ENCODE measurements around the gene APOL1.

Gene APOL1

DNA sequence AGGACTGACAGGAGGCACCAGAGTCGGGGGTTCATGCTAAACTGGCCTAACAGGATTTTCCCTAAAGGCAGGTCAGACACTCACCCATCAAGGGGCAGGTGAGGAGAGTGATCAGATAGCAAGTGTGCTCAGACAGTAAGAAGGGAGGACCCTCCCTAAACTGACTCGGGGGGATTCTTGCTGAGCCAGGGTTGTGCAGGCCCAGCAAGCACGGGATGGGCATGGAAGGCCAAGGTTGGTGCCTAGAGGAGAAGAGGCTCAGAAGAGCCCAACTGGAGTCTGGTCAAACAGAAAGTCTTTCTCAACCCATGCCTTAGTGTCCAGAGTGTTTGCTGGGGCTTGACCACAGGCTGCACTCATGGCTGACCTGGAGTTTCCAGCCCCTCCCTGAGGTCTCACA, 6.2 kb upstream of the APOL1 start:
- TF ChIP-seq EP300 (IDR thresholded peaks at IDR 0.05; ENCODE audit: borderline replicate concordance), result no peak
- no peak for TF ChIP-seq YY1 (IDR thresholded peaks at IDR 0.05; ENCODE audit: low read depth)
- TF ChIP-seq REST (IDR thresholded peaks at IDR 0.05; ENCODE audit: low read depth), result no peak
- TF ChIP-seq EGR1 (IDR thresholded peaks at IDR 0.05), result no peak
- TF ChIP-seq TEAD4 (IDR thresholded peaks at IDR 0.05), result no peak
- TF ChIP-seq NFIC (IDR thresholded peaks at IDR 0.05), result no peak
- TF ChIP-seq TAF1 (IDR thresholded peaks at IDR 0.05; ENCODE audit: low read depth), result no peak
- TF ChIP-seq, protein P1, sequence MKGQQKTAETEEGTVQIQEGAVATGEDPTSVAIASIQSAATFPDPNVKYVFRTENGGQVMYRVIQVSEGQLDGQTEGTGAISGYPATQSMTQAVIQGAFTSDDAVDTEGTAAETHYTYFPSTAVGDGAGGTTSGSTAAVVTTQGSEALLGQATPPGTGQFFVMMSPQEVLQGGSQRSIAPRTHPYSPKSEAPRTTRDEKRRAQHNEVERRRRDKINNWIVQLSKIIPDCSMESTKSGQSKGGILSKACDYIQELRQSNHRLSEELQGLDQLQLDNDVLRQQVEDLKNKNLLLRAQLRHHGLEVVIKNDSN (IDR thresholded peaks at IDR 0.05), result no peak
- no peak for TF ChIP-seq MAX (IDR thresholded peaks at IDR 0.05)
- no peak for TF ChIP-seq CEBPB (IDR thresholded peaks at IDR 0.05)
- no peak for TF ChIP-seq FOXM1 (IDR thresholded peaks at IDR 0.05; ENCODE audit: borderline replicate concordance, low read depth)
- TF ChIP-seq TCF12 (IDR thresholded peaks at IDR 0.05; ENCODE audit: low read depth), result no peak
- no peak for TF ChIP-seq ZBTB7A (IDR thresholded peaks at IDR 0.05; ENCODE audit: low read depth)
- TF ChIP-seq RAD21 (IDR thresholded peaks at IDR 0.05; ENCODE audit: low read depth), result no peak
- no peak for TF ChIP-seq CREB1 (IDR thresholded peaks at IDR 0.05; ENCODE audit: low read depth)

- TF ChIP-seq TEAD4 (IDR thresholded peaks at IDR 0.05) (no peak), EP300 (IDR thresholded peaks at IDR 0.05; ENCODE audit: borderline replicate concordance) (no peak), CEBPB (IDR thresholded peaks at IDR 0.05) (no peak), REST (IDR thresholded peaks at IDR 0.05; ENCODE audit: low read depth) (no peak), MAX (IDR thresholded peaks at IDR 0.05) (no peak), EGR1 (IDR thresholded peaks at IDR 0.05) (no peak), FOXM1 (IDR thresholded peaks at IDR 0.05; ENCODE audit: borderline replicate concordance, low read depth) (no peak), NFIC (IDR thresholded peaks at IDR 0.05) (no peak), TAF1 (IDR thresholded peaks at IDR 0.05; ENCODE audit: low read depth) (no peak), CREB1 (IDR thresholded peaks at IDR 0.05; ENCODE audit: low read depth) (no peak)
- TF ChIP-seq, protein P1 (IDR thresholded peaks at IDR 0.05), result no peak
Observed at GRCh38 chr22:36247955-36248354, 5.0 kb upstream of the APOL1 start.

DNA sequence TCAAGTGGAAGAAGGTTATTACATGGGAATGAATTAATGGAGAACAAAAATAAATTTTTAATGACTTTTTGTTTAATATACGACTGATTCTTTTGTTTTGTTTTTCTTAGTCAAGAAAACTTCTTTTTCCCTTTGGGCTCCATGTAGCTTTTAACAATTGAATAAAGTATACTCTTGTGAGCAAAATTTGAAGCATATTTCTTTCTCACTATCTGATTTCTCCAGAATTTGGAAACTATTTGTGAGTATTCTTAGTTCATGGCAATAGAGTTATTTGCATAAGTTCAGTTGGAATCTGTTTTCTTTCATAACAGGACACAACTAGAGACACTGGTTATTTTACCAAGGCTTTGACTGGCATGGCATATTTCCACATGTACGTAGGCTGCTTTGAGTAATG, 3.8 kb upstream of the APOL1 start:
- TF ChIP-seq TAF1 (IDR thresholded peaks at IDR 0.05; ENCODE audit: low read depth), result no peak
- no peak for TF ChIP-seq FOXM1 (IDR thresholded peaks at IDR 0.05; ENCODE audit: borderline replicate concordance, low read depth)
- TF ChIP-seq EP300 (IDR thresholded peaks at IDR 0.05; ENCODE audit: borderline replicate concordance), result no peak
- TF ChIP-seq MAX (IDR thresholded peaks at IDR 0.05), result no peak

- no peak for TF ChIP-seq NFIC (IDR thresholded peaks at IDR 0.05)
- no peak for TF ChIP-seq MAX (IDR thresholded peaks at IDR 0.05)
- TF ChIP-seq CEBPB (IDR thresholded peaks at IDR 0.05), result no peak
- TF ChIP-seq RAD21 (IDR thresholded peaks at IDR 0.05; ENCODE audit: low read depth), result no peak
- TF ChIP-seq, protein P1 (IDR thresholded peaks at IDR 0.05), result no peak
- no peak for TF ChIP-seq REST (IDR thresholded peaks at IDR 0.05; ENCODE audit: low read depth)
- no peak for TF ChIP-seq FOXM1 (IDR thresholded peaks at IDR 0.05; ENCODE audit: borderline replicate concordance, low read depth)
- TF ChIP-seq ZBTB7A (IDR thresholded peaks at IDR 0.05; ENCODE audit: low read depth), result no peak
- TF ChIP-seq EGR1 (IDR thresholded peaks at IDR 0.05), result no peak
- TF ChIP-seq TCF12 (IDR thresholded peaks at IDR 0.05; ENCODE audit: low read depth), result no peak
- no peak for TF ChIP-seq YY1 (IDR thresholded peaks at IDR 0.05; ENCODE audit: low read depth)
- no peak for TF ChIP-seq TAF1 (IDR thresholded peaks at IDR 0.05; ENCODE audit: low read depth)
- no peak for TF ChIP-seq CREB1 (IDR thresholded peaks at IDR 0.05; ENCODE audit: low read depth)
Observed at GRCh38 chr22:36253523-36254490, 874 bp downstream of the APOL1 start.

Measured in Ishikawa (cell line).